ENCODE measurements around the gene TIMM13.
"Not testable (repeated sequence)": the region's sequence is repeated elsewhere in the genome, so short reads cannot be mapped to it uniquely, and the experiment has no call there.

TIMM13 gene

GRCh38 chr19:2429917-2430535 lies 2.6 kb upstream of the TIMM13 start:
- DNase-seq = no peak

GRCh38 chr19:2428756-2429711 lies 1.6 kb upstream of the TIMM13 start:
- DNase-seq = no peak

GRCh38 chr19:2428321-2428690 lies 920 bp upstream of the TIMM13 start:
- no peak for DNase-seq

- no peak for DNase-seq
Measured at GRCh38 chr19:2426611-2427428, 566 bp downstream of the TIMM13 start.

- no peak for DNase-seq
Measured at GRCh38 chr19:2425622-2426581, 1.5 kb downstream of the TIMM13 start.

GRCh38 chr19:2424686-2425621 lies 2.4 kb downstream of the TIMM13 start:
- no peak for DNase-seq

GRCh38 chr19:2423915-2424685 lies 3.3 kb downstream of the TIMM13 start:
- no peak for DNase-seq

- DNase-seq = peak in 1 of 2 experiments; percentile 20
Measured at GRCh38 chr19:2423071-2423914, 4.1 kb downstream of the TIMM13 start.

GRCh38 chr19:2421581-2422306 lies 5.6 kb downstream of the TIMM13 start:
- DNase-seq = peak in 1 of 2 experiments; percentile 18

GRCh38 chr19:2420490-2420889 lies 6.9 kb downstream of the TIMM13 start:
- no peak for DNase-seq

- DNase-seq = no peak
Measured at GRCh38 chr19:2419754-2420153, 7.6 kb downstream of the TIMM13 start.

GRCh38 chr19:2417881-2418406 lies 9.4 kb downstream of the TIMM13 start:
- no peak for DNase-seq

GRCh38 chr19:2417436-2417835 lies 9.9 kb downstream of the TIMM13 start:
- not testable (repeated sequence) for DNase-seq

- DNase-seq = no peak
Measured at GRCh38 chr19:2416321-2417097, 10.9 kb downstream of the TIMM13 start.

- no peak for DNase-seq
Measured at GRCh38 chr19:2415973-2416319, 11.4 kb downstream of the TIMM13 start.

GRCh38 chr19:2415281-2415972 lies 12.0 kb downstream of the TIMM13 start:
- no peak for DNase-seq

GRCh38 chr19:2413629-2414028 lies 13.8 kb downstream of the TIMM13 start:
- DNase-seq = no peak
